Measurements from ENCODE around the gene ADAMTS16. TPM values are rescaled to one million over a fixed set of nuclear protein-coding genes. Genes with fewer than 3 reads are reported as not detected.

ADAMTS16 gene
- total RNA-seq, 2 experiments from 2014 or later, result not detected

DNA sequence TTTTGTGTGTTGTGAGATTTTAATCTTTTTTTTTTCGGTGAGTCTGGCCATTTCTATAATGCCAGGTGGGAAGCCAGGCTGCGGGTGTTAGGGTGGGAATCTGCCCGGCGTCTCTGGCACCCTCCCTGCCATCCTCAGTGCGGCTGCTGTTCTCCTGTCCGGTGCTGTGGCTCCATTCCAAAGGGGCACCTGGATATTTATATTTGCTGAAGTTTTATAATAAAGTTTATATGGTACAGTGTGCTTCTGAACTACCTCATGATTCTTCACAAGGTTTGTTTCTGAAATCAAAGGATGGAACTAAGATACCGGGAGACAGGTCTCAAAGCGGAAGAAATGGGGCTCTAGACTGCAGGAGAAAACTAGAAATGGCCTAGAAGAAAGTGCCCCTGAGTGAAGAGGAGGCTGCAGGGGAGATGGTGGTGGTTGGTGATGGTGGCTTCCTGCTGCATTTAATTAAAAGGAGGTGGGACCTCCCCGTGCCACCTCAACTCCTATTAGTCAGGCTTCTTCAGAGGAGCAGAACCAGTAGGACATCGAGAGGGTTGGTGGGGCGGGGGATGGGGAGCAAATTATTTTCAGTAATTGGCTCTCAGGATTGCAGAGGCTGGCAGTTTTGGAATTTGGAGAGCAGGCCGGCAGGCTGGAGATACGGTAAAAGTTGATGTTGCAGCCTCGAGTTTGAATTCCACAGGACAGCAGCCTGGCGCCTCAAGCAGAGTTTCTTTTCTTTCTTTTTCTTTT is 180.1 kb downstream of the ADAMTS16 start:
- intact Hi-C loops (cut with micrococcal nuclease), result no loop called here
- DNase-seq, result no peak
- H3K27ac Mint-ChIP-seq, result no peak overlapping the region
- no peak overlapping the region for H3K4me3 Mint-ChIP-seq
- CTCF ChIA-PET, result no interaction called here
- no peaks in the 10 kb centered on the region for H3K36me3 Mint-ChIP-seq (ENCODE audit: low read depth)
- peaks cover 19% of the 10 kb centered on the region for H3K9me3 Mint-ChIP-seq
- H3K4me1 Mint-ChIP-seq (ENCODE audit: low read depth), result no peaks in the 10 kb centered on the region
- no peaks in the 10 kb centered on the region for H3K27me3 Mint-ChIP-seq (ENCODE audit: low read depth)

DNA sequence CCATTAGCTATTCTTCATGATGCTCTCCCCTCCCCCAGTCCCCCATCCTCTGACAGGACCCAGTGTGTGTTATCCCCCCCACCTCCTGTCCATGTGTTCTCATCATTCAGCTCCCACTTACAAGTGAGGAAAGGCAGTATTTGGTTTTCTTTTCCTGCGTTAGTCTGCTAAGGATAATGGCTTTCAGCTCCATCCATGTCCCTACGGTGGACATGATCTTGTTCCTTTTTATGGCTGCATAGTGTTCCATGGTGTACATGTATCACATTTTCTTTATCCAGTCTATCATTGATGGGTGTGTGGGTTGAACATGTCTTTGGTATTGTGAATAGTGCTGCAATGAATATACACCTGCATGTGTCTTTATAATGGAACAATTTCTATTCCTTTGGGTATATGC is 181.0 kb downstream of the ADAMTS16 start:
- Mint-ChIP-seq H3K4me3 (no peak overlapping the region), H3K27me3 (ENCODE audit: low read depth) (no peaks in the 10 kb centered on the region), H3K4me1 (ENCODE audit: low read depth) (no peaks in the 10 kb centered on the region), H3K9me3 (peaks cover 20% of the 10 kb centered on the region), H3K36me3 (ENCODE audit: low read depth) (no peaks in the 10 kb centered on the region), H3K27ac (no peak overlapping the region)
- intact Hi-C loops (cut with micrococcal nuclease), result no loop called here
- DNase-seq, result no peak
- CTCF ChIA-PET, result no interaction called here

DNA sequence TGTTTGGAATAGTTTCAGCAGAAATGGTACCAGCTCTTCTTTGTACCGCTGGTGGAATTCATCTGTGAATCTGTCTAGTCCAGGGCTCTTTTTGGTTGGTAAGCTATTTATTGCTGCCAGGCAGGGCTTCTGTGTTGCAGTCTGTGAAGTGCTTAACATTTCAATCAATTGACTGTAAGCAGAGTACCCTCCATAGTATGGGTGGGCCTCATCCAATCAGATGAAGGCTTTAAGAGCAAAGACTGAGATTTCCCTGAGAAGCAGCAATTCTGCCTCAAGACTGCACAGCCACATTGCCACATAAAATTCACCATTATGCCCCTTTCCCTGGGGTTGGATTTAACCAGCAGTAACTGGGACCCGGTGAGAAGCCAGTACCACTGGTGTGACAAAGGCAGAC is 183.4 kb downstream of the ADAMTS16 start:
- H3K4me3 Mint-ChIP-seq, result no peak overlapping the region
- DNase-seq, result no peak
- no peaks in the 10 kb centered on the region for H3K27me3 Mint-ChIP-seq (ENCODE audit: low read depth)
- H3K36me3 Mint-ChIP-seq (ENCODE audit: low read depth), result no peaks in the 10 kb centered on the region
- CTCF ChIA-PET, result no interaction called here
- no peaks in the 10 kb centered on the region for H3K4me1 Mint-ChIP-seq (ENCODE audit: low read depth)
- intact Hi-C loops (cut with micrococcal nuclease), result no loop called here
- peaks cover 24% of the 10 kb centered on the region for H3K9me3 Mint-ChIP-seq
- no peak overlapping the region for H3K27ac Mint-ChIP-seq

DNA sequence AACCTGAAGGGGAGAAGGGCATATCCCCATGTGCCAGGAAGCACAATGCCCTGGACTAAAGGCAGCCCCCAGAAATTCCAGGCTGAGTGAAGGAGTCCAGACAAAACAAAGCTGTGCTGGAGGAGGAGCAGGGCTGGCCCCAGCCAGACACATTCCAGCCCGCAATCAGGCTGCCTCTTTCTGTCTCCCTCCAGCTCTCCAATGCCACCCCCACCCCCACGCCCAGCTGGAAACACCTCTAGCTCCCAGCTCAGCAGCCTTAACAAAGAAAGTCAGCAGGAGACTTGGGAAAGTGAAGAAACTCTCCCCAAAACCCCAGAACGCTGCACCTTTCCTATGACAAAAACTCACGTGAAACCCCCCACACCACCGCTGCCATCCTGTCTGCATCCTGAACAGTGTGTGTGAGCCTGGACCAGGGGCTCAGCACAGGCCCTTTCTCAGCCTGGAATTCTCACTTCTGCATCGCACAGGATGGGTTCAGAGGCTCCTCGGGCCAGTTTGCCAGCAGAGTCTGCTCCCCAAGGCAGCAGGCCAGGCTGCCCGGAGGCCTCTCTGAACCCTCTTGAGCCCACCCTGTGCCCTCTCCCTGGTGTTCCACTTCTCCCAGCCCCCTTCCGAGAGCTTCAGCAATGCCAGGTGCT is 186.1 kb downstream of the ADAMTS16 start:
- Mint-ChIP-seq H3K36me3 (ENCODE audit: low read depth) (no peaks in the 10 kb centered on the region), H3K9me3 (peaks cover 22% of the 10 kb centered on the region), H3K27ac (no peak overlapping the region), H3K4me3 (no peak overlapping the region), H3K4me1 (ENCODE audit: low read depth) (no peaks in the 10 kb centered on the region), H3K27me3 (ENCODE audit: low read depth) (no peaks in the 10 kb centered on the region)
- no peak for DNase-seq
- intact Hi-C loops (cut with micrococcal nuclease), result no loop called here
- CTCF ChIA-PET, result no interaction called here

DNA sequence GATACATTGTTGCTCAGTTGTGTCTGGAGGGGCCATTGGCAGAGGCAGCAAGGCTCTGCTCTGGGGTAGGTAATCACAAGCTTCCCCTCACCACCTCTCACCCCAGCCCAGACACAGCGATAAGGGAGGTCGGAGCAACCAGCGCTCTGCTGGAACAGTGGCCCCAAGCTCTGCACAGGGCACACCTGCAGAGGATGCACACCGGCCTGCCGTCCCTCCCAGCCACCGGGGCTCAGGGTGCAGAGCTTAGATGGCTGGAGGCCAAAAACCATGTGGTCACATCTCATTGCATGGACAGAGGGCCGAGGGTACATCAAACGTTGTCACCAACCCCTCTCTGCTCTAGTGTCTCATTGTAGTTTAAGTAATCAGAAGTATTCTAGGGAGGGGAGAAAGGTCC is 187.0 kb downstream of the ADAMTS16 start:
- Mint-ChIP-seq H3K27me3 (ENCODE audit: low read depth) (no peaks in the 10 kb centered on the region), H3K27ac (no peak overlapping the region), H3K9me3 (peaks cover 17% of the 10 kb centered on the region), H3K4me1 (ENCODE audit: low read depth) (no peaks in the 10 kb centered on the region), H3K4me3 (no peak overlapping the region), H3K36me3 (ENCODE audit: low read depth) (no peaks in the 10 kb centered on the region)
- CTCF ChIA-PET, result no interaction called here
- no peak for DNase-seq
- intact Hi-C loops (cut with micrococcal nuclease), result no loop called here

DNA sequence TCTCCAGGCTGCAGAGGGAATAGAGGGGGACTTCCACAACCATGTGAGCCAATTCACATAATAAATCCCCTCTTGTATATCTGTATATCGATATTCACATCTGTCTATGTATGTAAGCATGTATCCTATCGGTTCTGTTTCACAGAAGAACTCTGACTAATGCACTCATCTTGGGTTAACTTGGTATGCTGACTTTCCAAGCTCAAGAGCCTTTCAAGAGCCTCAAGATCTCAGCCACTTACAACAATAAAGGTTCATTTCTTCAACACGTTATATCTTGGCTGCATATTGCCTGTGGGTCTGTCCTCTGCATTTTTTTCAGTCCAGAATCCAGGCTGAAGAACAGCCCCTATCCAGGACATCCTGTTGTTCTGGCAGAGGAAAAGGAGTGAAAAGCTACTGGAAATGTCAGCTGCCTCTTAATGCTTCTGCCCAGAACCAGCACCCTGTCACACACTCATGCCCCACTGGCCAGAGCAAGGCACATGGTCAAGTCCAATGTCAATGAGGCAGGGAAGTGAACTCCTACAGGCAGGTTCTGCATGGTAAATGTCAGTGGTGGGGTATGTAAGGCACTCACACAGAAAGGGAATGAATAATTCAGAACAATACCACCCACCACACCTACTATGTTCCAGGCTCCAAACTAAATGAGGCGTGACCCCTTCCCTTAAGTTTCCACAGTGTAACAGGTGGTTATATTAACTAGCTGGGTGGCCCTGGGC is 190.8 kb downstream of the ADAMTS16 start:
- H3K9me3 Mint-ChIP-seq, result peaks cover 8% of the 10 kb centered on the region
- H3K36me3 Mint-ChIP-seq (ENCODE audit: low read depth), result no peaks in the 10 kb centered on the region
- H3K4me3 Mint-ChIP-seq, result no peak overlapping the region
- intact Hi-C loops (cut with micrococcal nuclease), result no loop called here
- H3K4me1 Mint-ChIP-seq (ENCODE audit: low read depth), result no peaks in the 10 kb centered on the region
- CTCF ChIA-PET, result no interaction called here
- no peak overlapping the region for H3K27ac Mint-ChIP-seq
- H3K27me3 Mint-ChIP-seq (ENCODE audit: low read depth), result no peaks in the 10 kb centered on the region
- DNase-seq, result no peak

DNA sequence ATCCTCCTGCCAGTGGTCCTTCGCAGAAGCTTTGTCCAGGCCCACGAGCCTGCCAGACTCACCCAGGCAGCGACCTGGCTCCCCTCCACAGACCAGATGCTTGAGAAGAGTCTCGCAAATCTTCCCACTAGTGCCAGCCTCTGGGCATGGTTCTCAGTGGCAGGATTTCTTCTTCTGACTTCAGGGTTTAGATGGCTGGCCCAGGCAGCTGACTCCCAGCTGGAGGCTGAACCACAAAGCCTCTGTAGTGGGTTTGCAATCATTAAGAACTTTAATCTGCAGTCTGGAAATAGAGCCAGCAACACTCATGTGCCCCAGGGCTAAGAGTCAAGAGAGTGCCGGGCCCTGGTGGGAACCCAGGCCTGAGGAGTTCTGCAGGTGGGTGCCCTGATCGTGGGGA is 191.7 kb downstream of the ADAMTS16 start:
- Mint-ChIP-seq H3K27ac (no peak overlapping the region), H3K27me3 (ENCODE audit: low read depth) (peaks cover 2% of the 10 kb centered on the region), H3K9me3 (peaks cover 8% of the 10 kb centered on the region), H3K4me3 (no peak overlapping the region), H3K4me1 (ENCODE audit: low read depth) (no peaks in the 10 kb centered on the region), H3K36me3 (ENCODE audit: low read depth) (no peaks in the 10 kb centered on the region)
- intact Hi-C loops (cut with micrococcal nuclease), result no loop called here
- no peak for DNase-seq
- CTCF ChIA-PET, result no interaction called here

DNA sequence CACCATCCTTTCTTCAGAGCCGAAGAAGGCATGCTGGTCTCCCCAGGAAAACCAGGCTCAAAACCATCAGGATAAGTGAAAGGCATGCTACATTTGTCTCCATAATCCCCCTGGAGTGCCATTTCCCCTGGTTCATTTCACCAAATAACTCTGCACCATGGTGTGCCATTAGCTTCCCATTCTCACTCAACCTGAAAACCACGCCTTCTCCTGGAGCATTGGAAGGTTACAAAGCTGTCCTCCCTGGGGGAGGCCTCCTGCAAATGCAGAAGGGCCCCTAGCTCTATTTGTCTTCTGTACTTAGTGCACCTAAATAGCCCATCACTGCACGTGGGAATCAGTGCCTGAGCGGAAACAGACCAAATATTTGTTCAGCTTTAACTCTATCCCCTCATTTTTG is 192.2 kb downstream of the ADAMTS16 start:
- H3K4me3 Mint-ChIP-seq, result no peak overlapping the region
- no peaks in the 10 kb centered on the region for H3K36me3 Mint-ChIP-seq (ENCODE audit: low read depth)
- peaks cover 8% of the 10 kb centered on the region for H3K9me3 Mint-ChIP-seq
- H3K4me1 Mint-ChIP-seq (ENCODE audit: low read depth), result no peaks in the 10 kb centered on the region
- no peak for DNase-seq
- CTCF ChIA-PET, result no interaction called here
- intact Hi-C loops (cut with micrococcal nuclease), result no loop called here
- H3K27me3 Mint-ChIP-seq (ENCODE audit: low read depth), result peaks cover 2% of the 10 kb centered on the region
- no peak overlapping the region for H3K27ac Mint-ChIP-seq

DNA sequence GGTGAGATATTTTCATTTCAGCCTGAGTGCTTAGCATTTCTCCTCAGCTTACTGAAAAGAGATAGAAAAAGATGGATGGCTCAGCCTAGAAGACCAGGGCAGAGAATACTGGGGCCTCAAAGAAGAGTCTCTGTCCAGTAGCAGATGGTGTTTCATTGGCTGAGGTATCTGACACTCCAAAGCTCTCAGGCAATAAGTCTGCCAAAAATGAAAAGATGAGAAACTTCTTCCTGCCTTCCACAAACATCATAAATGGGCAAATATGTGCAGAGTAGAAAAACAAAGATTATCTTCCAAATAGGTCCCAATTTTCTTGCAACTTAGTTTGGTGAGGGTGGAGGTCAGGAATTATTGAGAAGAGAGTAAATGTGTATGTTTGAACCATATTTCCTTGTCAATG is 195.0 kb downstream of the ADAMTS16 start:
- Mint-ChIP-seq H3K27me3 (ENCODE audit: low read depth) (peaks cover 2% of the 10 kb centered on the region), H3K4me3 (no peak overlapping the region), H3K36me3 (ENCODE audit: low read depth) (no peaks in the 10 kb centered on the region), H3K4me1 (ENCODE audit: low read depth) (no peaks in the 10 kb centered on the region), H3K27ac (no peak overlapping the region), H3K9me3 (no peaks in the 10 kb centered on the region)
- intact Hi-C loops (cut with micrococcal nuclease), result no loop called here
- CTCF ChIA-PET, result no interaction called here
- no peak for DNase-seq

DNA sequence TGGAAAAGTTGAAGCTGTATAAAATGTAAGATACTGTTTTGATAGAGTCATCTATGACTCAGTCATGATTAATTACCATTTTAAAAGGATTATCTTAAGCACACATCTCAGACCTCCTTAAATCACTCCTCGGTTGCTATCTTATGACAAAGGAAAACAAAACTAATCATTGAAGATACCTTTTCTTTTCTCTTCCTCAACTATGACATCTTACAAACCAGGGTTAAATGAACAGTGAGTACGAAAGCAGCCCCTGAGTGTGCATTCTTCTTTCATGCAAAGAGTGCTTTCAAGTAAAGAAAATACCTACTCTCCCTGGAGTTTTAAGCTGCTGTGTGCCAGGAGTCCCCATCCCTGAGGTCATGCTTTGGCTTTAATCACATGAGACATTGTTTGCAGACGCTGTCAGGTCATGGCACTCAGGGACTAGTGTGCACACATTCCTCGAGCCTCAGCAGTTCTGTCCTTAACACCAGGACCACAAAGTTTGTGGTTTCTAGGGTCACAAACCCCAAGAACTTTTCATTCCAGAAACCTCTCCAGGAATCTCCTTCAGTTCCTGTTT is 195.7 kb downstream of the ADAMTS16 start:
- no peaks in the 10 kb centered on the region for H3K36me3 Mint-ChIP-seq (ENCODE audit: low read depth)
- H3K4me1 Mint-ChIP-seq (ENCODE audit: low read depth), result no peaks in the 10 kb centered on the region
- intact Hi-C loops (cut with micrococcal nuclease), result no loop called here
- H3K27ac Mint-ChIP-seq, result no peak overlapping the region
- DNase-seq, result no peak
- no peaks in the 10 kb centered on the region for H3K9me3 Mint-ChIP-seq
- H3K27me3 Mint-ChIP-seq (ENCODE audit: low read depth), result peaks cover 2% of the 10 kb centered on the region
- no peak overlapping the region for H3K4me3 Mint-ChIP-seq
- CTCF ChIA-PET, result no interaction called here

DNA sequence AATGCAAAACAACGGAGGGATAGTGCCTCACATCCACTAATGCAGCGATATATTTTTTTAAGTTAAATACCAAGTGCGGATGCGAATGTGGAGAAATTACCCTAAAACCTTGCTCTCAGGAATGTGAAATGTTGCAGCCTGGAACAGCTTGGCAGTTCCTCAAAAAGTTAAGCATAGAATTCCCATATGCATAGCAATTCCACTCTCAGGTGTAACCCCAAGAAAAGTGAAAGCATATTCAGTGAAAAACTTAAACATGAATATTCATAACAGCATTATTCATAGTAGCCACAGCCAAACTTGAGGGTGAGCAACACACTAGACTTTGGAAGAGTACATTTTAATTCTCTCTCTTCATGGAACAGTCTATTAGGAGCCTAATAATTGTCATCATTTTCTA is 199.1 kb downstream of the ADAMTS16 start:
- intact Hi-C loops (cut with micrococcal nuclease), result no loop called here
- Mint-ChIP-seq H3K9me3 (no peaks in the 10 kb centered on the region), H3K4me1 (ENCODE audit: low read depth) (no peaks in the 10 kb centered on the region), H3K27ac (no peak overlapping the region), H3K36me3 (ENCODE audit: low read depth) (no peaks in the 10 kb centered on the region), H3K27me3 (ENCODE audit: low read depth) (peaks cover 2% of the 10 kb centered on the region), H3K4me3 (no peak overlapping the region)
- no peak for DNase-seq
- CTCF ChIA-PET, result no interaction called here

DNA sequence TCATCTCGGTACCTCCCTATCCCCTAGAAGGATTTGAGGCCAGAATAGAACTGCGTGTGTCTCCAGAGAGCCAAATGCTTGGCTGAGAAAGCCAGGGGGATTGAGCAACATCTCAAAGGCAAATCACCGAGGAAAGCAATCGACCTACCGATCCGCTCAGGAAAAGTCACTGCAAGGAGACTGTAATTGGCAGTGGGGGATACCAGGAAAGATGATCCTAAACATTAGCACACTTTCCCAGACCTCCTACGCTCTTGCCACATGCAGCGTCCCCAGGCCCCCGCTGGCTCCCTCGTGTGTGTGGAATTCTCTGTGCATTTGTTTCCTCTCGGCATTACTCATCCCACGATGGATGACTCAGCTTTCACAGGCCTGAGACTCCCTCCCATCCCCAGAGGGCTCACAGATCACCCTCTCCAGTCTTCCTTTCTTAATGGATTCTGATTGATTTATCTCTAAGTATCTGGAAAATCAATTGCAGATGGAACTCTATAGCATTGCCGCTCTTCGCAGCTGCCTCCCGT is 200.1 kb downstream of the ADAMTS16 start:
- Mint-ChIP-seq H3K27ac (no peak overlapping the region), H3K9me3 (no peaks in the 10 kb centered on the region), H3K4me3 (no peak overlapping the region), H3K27me3 (ENCODE audit: low read depth) (peaks cover 2% of the 10 kb centered on the region), H3K4me1 (ENCODE audit: low read depth) (no peaks in the 10 kb centered on the region), H3K36me3 (ENCODE audit: low read depth) (no peaks in the 10 kb centered on the region)
- DNase-seq, result no peak
- intact Hi-C loops (cut with micrococcal nuclease), result no loop called here
- CTCF ChIA-PET, result no interaction called here

Data from activated naive CD4-positive, alpha-beta T cell treated with anti-CD3 and anti-CD28 coated beads for 36 hours (primary cell).